Measurements from ENCODE around the gene MAP3K7CL. TPM values are rescaled to one million over a fixed set of nuclear protein-coding genes. Genes with fewer than 3 reads are reported as not detected.

Gene MAP3K7CL
- total RNA-seq, 1 donor from 2014 or later = 11.4 TPM

GRCh38 chr21:29149808-29150425 lies 19.5 kb downstream of the MAP3K7CL start:
- no peak overlapping the region for H3K27ac Mint-ChIP-seq
- no peak overlapping the region for H3K4me3 Mint-ChIP-seq
- no peaks in the 10 kb centered on the region for H3K9me3 Mint-ChIP-seq
- H3K36me3 Mint-ChIP-seq (ENCODE audit: low read depth) = peaks cover 17% of the 10 kb centered on the region
- DNase-seq (no peak), ATAC-seq (ENCODE audit: low read depth) (no peak)
- intact Hi-C loops (cut with micrococcal nuclease) = loop anchor here (5.0 kb wide), 1 partner anchor 38 kb away; no protein-coding TSS in a partner anchor
- no peak for TF ChIP-seq CTCF (IDR thresholded peaks at IDR 0.05)
- ChIA-PET POLR2A (interaction anchor here (0.7 kb wide), 1 partner anchor 116 kb away, joined by 7 read pairs; no protein-coding TSS in a partner anchor), CTCF (no interaction called here)
- H3K4me1 Mint-ChIP-seq = peaks cover 5% of the 10 kb centered on the region
- no peaks in the 10 kb centered on the region for H3K27me3 Mint-ChIP-seq

GRCh38 chr21:29151931-29152330 lies 21.5 kb downstream of the MAP3K7CL start:
- intact Hi-C loops (cut with micrococcal nuclease) = no loop called here
- Mint-ChIP-seq H3K4me3 (no peak overlapping the region), H3K9me3 (no peaks in the 10 kb centered on the region), H3K27me3 (peaks cover 2% of the 10 kb centered on the region), H3K4me1 (no peaks in the 10 kb centered on the region), H3K36me3 (ENCODE audit: low read depth) (peaks cover 20% of the 10 kb centered on the region), H3K27ac (no peak overlapping the region)
- TF ChIP-seq CTCF (IDR thresholded peaks at IDR 0.05) = no peak
- no peak for ATAC-seq (ENCODE audit: low read depth)
- ChIA-PET POLR2A (interaction anchor here (0.5 kb wide), 1 partner anchor 16 kb away, joined by 5 read pairs; no protein-coding TSS in a partner anchor), CTCF (no interaction called here)
- DNase-seq = no peak

- Mint-ChIP-seq H3K27me3 (peaks cover 2% of the 10 kb centered on the region), H3K9me3 (no peaks in the 10 kb centered on the region), H3K36me3 (ENCODE audit: low read depth) (peaks cover 20% of the 10 kb centered on the region), H3K4me3 (no peak overlapping the region), H3K4me1 (no peaks in the 10 kb centered on the region), H3K27ac (no peak overlapping the region)
- TF ChIP-seq CTCF (IDR thresholded peaks at IDR 0.05) = no peak
- DNase-seq (no peak), ATAC-seq (ENCODE audit: low read depth) (no peak)
- intact Hi-C loops (cut with micrococcal nuclease) = no loop called here
- CTCF ChIA-PET = no interaction called here
- POLR2A ChIA-PET = no interaction called here
Measured at GRCh38 chr21:29152916-29153315, 22.5 kb downstream of the MAP3K7CL start.

- ChIA-PET CTCF (interaction anchor here (1.2 kb wide), 1 partner anchor 10 kb away, joined by 3 read pairs; no protein-coding TSS in a partner anchor), POLR2A (interaction anchor here (0.6 kb wide), 2 partner anchors 60 to 140 kb away, joined by 7 to 8 read pairs; no protein-coding TSS in a partner anchor)
- TF ChIP-seq CTCF (IDR thresholded peaks at IDR 0.05) = no peak
- Mint-ChIP-seq H3K4me3 (no peak overlapping the region), H3K27ac (no peak overlapping the region), H3K27me3 (peaks cover 2% of the 10 kb centered on the region), H3K9me3 (no peaks in the 10 kb centered on the region), H3K36me3 (ENCODE audit: low read depth) (peaks cover 20% of the 10 kb centered on the region), H3K4me1 (no peaks in the 10 kb centered on the region)
- ATAC-seq (ENCODE audit: low read depth) = no peak
- DNase-seq = no peak
- intact Hi-C loops (cut with micrococcal nuclease) = no loop called here
Measured at GRCh38 chr21:29154270-29154669, 23.8 kb downstream of the MAP3K7CL start.

DNA sequence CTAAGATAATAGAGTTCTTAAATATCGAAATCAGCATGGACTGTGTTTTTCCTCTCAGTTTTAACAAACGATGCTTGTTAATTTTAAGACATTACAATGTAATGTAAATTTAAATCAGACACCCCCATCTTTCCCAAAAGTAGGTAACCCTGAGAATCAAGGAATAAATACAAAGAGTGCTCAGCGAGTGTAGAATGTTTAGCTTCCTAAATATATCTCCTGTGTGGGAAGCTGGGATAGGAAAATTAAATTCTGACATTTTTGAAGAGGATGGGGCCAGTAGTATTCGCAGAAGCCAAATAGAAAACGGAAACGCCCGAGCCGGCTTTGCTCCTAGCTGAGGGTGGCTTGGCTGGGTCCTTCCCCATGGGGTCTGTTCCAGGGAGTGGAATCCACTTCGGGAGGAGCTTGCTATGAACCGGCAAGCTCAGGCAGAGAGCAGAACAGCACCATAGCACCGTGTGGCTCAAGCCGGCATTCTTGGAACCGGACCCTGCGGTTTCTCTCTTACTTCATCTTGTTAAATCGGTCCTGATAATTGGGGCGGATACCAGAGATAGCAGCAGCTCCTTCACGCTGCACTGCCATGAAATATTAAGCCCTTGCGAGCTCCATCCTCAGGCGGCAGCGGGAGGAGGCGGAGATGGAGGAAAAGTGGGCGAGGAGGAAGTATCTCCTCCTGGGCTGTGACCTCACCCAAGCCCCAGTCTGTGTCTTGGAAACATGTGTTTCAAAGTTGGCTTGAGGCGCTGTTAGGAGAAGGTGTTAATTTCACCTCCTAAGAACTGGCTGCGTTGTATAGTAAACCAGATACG lies 24.9 kb downstream of the MAP3K7CL start:
- POLR2A ChIA-PET = no interaction called here
- DNase-seq = no peak
- Mint-ChIP-seq H3K27me3 (peaks cover 2% of the 10 kb centered on the region), H3K36me3 (ENCODE audit: low read depth) (peaks cover 25% of the 10 kb centered on the region), H3K4me3 (peak overlapping the region; percentile 42), H3K27ac (no peak overlapping the region), H3K4me1 (no peaks in the 10 kb centered on the region), H3K9me3 (no peaks in the 10 kb centered on the region)
- intact Hi-C loops (cut with micrococcal nuclease) = no loop called here
- ATAC-seq (ENCODE audit: low read depth) = no peak
- CTCF ChIA-PET = no interaction called here
- TF ChIP-seq CTCF (IDR thresholded peaks at IDR 0.05) = no peak
